ENCODE data around the gene PLD3. TPM values are rescaled to one million over a fixed set of nuclear protein-coding genes. Genes with fewer than 3 reads are reported as not detected.
A peak's percentile ranks its signal among the peaks of the same experiment; 100 is the strongest.

The PLD3 gene
- total and polyA plus RNA-seq, 9 donors: 120 to 301 (median 209) TPM

DNA sequence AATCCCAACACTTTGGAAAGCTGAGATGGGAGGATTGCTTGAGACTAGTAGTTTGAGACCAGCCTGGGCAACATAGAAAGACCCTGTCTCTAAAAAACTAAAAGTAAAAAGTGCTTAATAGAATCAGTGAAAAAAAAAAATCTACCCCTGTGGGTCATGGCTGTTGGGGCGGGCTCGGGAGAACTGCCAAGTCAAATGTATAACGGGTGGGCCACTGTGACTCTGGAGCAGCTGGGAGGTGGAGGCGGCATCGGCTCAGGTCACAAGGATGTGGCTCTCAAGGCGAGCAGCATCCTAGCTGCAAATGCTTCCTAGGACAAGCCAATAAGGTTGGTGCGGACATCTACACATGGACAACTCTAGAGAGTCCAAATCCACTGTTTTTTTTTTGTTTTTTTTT is 31.2 kb upstream of the PLD3 start:
- H3K4me1 ChIP-seq (ENCODE audit: insufficient read depth): no peaks in the 10 kb centered on the region
- no peaks in the 10 kb centered on the region for H3K9me3 ChIP-seq
- no peak for TF ChIP-seq EP300 (IDR thresholded peaks at IDR 0.05)
- TF ChIP-seq, protein P1, sequence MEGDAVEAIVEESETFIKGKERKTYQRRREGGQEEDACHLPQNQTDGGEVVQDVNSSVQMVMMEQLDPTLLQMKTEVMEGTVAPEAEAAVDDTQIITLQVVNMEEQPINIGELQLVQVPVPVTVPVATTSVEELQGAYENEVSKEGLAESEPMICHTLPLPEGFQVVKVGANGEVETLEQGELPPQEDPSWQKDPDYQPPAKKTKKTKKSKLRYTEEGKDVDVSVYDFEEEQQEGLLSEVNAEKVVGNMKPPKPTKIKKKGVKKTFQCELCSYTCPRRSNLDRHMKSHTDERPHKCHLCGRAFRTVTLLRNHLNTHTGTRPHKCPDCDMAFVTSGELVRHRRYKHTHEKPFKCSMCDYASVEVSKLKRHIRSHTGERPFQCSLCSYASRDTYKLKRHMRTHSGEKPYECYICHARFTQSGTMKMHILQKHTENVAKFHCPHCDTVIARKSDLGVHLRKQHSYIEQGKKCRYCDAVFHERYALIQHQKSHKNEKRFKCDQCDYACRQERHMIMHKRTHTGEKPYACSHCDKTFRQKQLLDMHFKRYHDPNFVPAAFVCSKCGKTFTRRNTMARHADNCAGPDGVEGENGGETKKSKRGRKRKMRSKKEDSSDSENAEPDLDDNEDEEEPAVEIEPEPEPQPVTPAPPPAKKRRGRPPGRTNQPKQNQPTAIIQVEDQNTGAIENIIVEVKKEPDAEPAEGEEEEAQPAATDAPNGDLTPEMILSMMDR (IDR thresholded peaks at IDR 0.05): no peak
- no peak for TF ChIP-seq POLR2A (IDR thresholded peaks at IDR 0.05)
- H3K4me3 ChIP-seq: no peak overlapping the region
- H3K27ac ChIP-seq: no peak overlapping the region
- intact Hi-C loops (cut with DNase I): loop anchor here in 1 of 4 donors (10.0 kb wide), 1 partner anchor 137 kb away; no protein-coding TSS in a partner anchor
- no peaks in the 10 kb centered on the region for H3K27me3 ChIP-seq
- WGBS, 3 donors: 66 to 69% (median 68%) methylated on average over 7 of the region's 7 CpGs
- DNase-seq: peak in 1 of 5 donors; percentile 25
- no peaks in the 10 kb centered on the region for H3K36me3 ChIP-seq

DNA sequence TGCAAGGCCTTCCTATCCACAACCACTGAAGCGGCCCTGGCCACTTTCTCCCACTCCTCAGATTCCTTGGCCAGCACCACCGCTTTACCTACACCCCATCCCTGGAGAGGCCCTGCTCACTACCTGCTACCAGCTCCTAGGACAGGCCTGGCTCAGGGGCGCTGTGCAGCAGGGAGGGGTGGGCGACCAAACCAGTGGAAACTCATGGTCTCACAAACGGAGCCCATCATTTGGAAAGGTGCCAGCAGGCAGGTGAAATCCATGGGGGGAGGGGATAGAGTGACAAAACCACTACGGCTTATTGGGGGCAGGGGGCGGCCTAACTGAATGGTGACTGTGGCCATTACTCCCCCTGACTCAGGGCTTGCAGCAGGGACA is 27.9 kb upstream of the PLD3 start:
- Histone ChIP-seq H3K4me1 (ENCODE audit: insufficient read depth) (no peaks in the 10 kb centered on the region), H3K27ac (no peak overlapping the region), H3K27me3 (no peaks in the 10 kb centered on the region), H3K36me3 (no peaks in the 10 kb centered on the region), H3K9me3 (no peaks in the 10 kb centered on the region), H3K4me3 (no peak overlapping the region)
- 84 to 90% (median 85%) methylated on average over 7 of the region's 7 CpGs for WGBS, 3 donors
- TF ChIP-seq POLR2A (IDR thresholded peaks at IDR 0.05) (no peak), EP300 (IDR thresholded peaks at IDR 0.05) (no peak)
- TF ChIP-seq, protein P1 (IDR thresholded peaks at IDR 0.05): no peak
- intact Hi-C loops (cut with DNase I): loop anchor here in 1 of 4 donors (10.0 kb wide), 1 partner anchor 194 kb away; no protein-coding TSS in a partner anchor
- peak in 1 of 5 donors; percentile 30 for DNase-seq

- Histone ChIP-seq H3K27ac (no peak overlapping the region), H3K9me3 (no peaks in the 10 kb centered on the region), H3K36me3 (no peaks in the 10 kb centered on the region), H3K4me3 (no peak overlapping the region), H3K4me1 (ENCODE audit: insufficient read depth) (no peaks in the 10 kb centered on the region), H3K27me3 (no peaks in the 10 kb centered on the region)
- intact Hi-C loops (cut with DNase I): loop anchor here in 1 of 4 donors (10.0 kb wide), 1 partner anchor 194 kb away; no protein-coding TSS in a partner anchor
- TF ChIP-seq POLR2A (IDR thresholded peaks at IDR 0.05) (no peak), EP300 (IDR thresholded peaks at IDR 0.05) (no peak)
- TF ChIP-seq, protein P1 (IDR thresholded peaks at IDR 0.05): no peak
- 93 to 95% (median 94%) methylated on average over 18 of the region's 18 CpGs for WGBS, 3 donors
- peak in 1 of 5 donors; percentile 19 for DNase-seq
Measured at GRCh38 chr19:40321076-40321475, 27.4 kb upstream of the PLD3 start.

DNA sequence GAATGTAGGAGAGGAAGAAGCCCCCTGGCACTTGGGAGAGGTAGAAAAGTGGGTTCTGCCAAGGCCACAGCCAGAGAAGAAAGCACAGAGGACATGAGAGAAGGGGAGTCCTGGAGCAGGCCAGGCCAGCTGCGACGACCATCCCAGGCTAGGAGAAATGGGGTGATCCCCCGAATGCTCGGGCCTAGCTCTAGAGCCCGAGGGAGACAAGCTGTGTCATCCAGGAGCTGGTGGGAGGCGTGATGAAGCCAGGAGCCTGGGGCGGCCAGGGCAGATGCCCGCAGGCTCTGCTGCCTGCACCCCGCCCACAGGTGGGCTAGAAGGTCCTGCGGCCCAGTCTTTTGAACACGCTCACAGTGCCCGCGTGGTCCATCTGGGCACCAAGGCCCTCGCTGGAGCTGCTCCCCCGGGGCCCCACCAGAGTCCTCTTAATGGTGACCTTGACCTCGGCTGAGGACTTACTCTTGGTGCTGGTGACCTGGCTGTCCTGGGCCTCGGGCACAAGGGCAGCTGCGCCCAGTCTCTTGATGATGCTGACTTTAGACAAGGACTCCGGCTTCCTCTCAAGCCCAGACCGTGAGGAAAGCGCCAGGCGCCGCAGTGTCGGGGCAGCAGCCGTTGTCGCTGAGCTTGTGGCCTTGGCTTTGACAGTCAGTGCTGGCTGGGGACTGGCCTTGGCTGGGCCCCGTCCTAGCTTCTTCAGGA is 26.8 kb upstream of the PLD3 start:
- WGBS, 3 donors: 84 to 93% (median 84%) methylated on average over 22 to 27 of the region's 27 CpGs
- TF ChIP-seq POLR2A (IDR thresholded peaks at IDR 0.05): no peak
- no peak for TF ChIP-seq EP300 (IDR thresholded peaks at IDR 0.05)
- TF ChIP-seq, protein P1 (IDR thresholded peaks at IDR 0.05): no peak
- Histone ChIP-seq H3K4me3 (no peak overlapping the region), H3K27me3 (no peaks in the 10 kb centered on the region), H3K4me1 (ENCODE audit: insufficient read depth) (no peaks in the 10 kb centered on the region), H3K27ac (no peak overlapping the region), H3K9me3 (no peaks in the 10 kb centered on the region), H3K36me3 (no peaks in the 10 kb centered on the region)
- intact Hi-C loops (cut with DNase I): loop anchor here in 1 of 4 donors (10.0 kb wide), 1 partner anchor 193 kb away; no protein-coding TSS in a partner anchor
- peak in 1 of 5 donors; percentile 30 for DNase-seq
